ENCODE results near the gene C3.
"Not testable (repeated sequence)": the region's sequence is repeated elsewhere in the genome, so short reads cannot be mapped to it uniquely, and the experiment has no call there.

Gene C3

GRCh38 chr19:6674868-6675305 is 45.6 kb downstream of the C3 start:
- POLR2A ChIA-PET (ENCODE audit: low non-redundant PET): no interaction called here
- 0 out of 2 replicates have a peak overlapping the region, but pooled peaks have one; percentile 10 for H3K27ac ChIP-seq
- peak; percentile 65 for DNase-seq (ENCODE audit: low spot score)
- CTCF ChIA-PET: interaction anchor here (0.6 kb wide), 1 partner anchor 144 kb away, joined by 3 read pairs; no protein-coding TSS in a partner anchor
- no peak for TF ChIP-seq CTCF (conservative IDR thresholded peaks at IDR 0.05; ENCODE audit: low read depth)

GRCh38 chr19:6674408-6674807 is 46.0 kb downstream of the C3 start:
- DNase-seq (ENCODE audit: low spot score); CTCF ChIA-PET; POLR2A ChIA-PET (ENCODE audit: low non-redundant PET): not testable (repeated sequence)
- H3K27ac ChIP-seq: 0 out of 2 replicates have a peak overlapping the region, but pooled peaks have one; percentile 10

GRCh38 chr19:6672693-6673290 is 47.7 kb downstream of the C3 start:
- ChIA-PET POLR2A (ENCODE audit: low non-redundant PET) (interaction anchor here (0.7 kb wide), 1 partner anchor 310 kb away, joined by 5 read pairs; no protein-coding TSS in a partner anchor), CTCF (interaction anchor here (0.7 kb wide), 1 partner anchor 463 kb away, joined by 3 read pairs; no protein-coding TSS in a partner anchor)
- DNase-seq (ENCODE audit: low spot score): no peak
- H3K27ac ChIP-seq: no peak overlapping the region
- TF ChIP-seq CTCF (conservative IDR thresholded peaks at IDR 0.05; ENCODE audit: low read depth): no peak

GRCh38 chr19:6671960-6672359 is 48.5 kb downstream of the C3 start:
- H3K27ac ChIP-seq: no peak overlapping the region
- ChIA-PET POLR2A (ENCODE audit: low non-redundant PET) (interaction anchor here (0.7 kb wide), 1 partner anchor 309 kb away, joined by 5 read pairs; no protein-coding TSS in a partner anchor), CTCF (interaction anchor here (0.5 to 0.7 kb wide), 3 partner anchors 40 to 1354 kb away, joined by 3 to 6 read pairs (median 3); no protein-coding TSS in a partner anchor)
- no peak for DNase-seq (ENCODE audit: low spot score)
- TF ChIP-seq CTCF (conservative IDR thresholded peaks at IDR 0.05; ENCODE audit: low read depth): no peak

- POLR2A ChIA-PET (ENCODE audit: low non-redundant PET): no interaction called here
Measured at GRCh38 chr19:6668691-6669090, 51.8 kb downstream of the C3 start.

GRCh38 chr19:6667114-6667627 is 53.3 kb downstream of the C3 start:
- ChIA-PET CTCF (interaction anchor here (0.5 kb wide), 1 partner anchor 24 kb away, joined by 3 read pairs; no protein-coding TSS in a partner anchor), POLR2A (ENCODE audit: low non-redundant PET) (no interaction called here)
- no peak for TF ChIP-seq CTCF (conservative IDR thresholded peaks at IDR 0.05; ENCODE audit: low read depth)
- no peak overlapping the region; the same call in 1 of the 2 replicates for H3K27ac ChIP-seq
- peak; percentile 77 for DNase-seq (ENCODE audit: low spot score)

More at GRCh38 chr19:6668691-6669090, 51.8 kb downstream of the C3 start:
- CTCF ChIA-PET: interaction anchor here (0.7 kb wide), 2 partner anchors 26 to 569 kb away, joined by 3 to 6 read pairs; no protein-coding TSS in a partner anchor
- H3K27ac ChIP-seq: no peak overlapping the region
- TF ChIP-seq CTCF (conservative IDR thresholded peaks at IDR 0.05; ENCODE audit: low read depth): no peak
- DNase-seq (ENCODE audit: low spot score): no peak

GRCh38 chr19:6664916-6665315 is 55.5 kb downstream of the C3 start:
- CTCF ChIA-PET: interaction anchor here (0.6 to 0.9 kb wide), 2 partner anchors 17 to 96 kb away, joined by 3 to 4 read pairs; no protein-coding TSS in a partner anchor
- DNase-seq (ENCODE audit: low spot score): no peak
- no peak overlapping the region for H3K27ac ChIP-seq
- POLR2A ChIA-PET (ENCODE audit: low non-redundant PET): no interaction called here
- TF ChIP-seq CTCF (conservative IDR thresholded peaks at IDR 0.05; ENCODE audit: low read depth): no peak
